OCI-LY3 (cell line): Measurements from ENCODE around the gene SSBP2.
"Not testable (repeated sequence)": the region's sequence is repeated elsewhere in the genome, so short reads cannot be mapped to it uniquely, and the experiment has no call there.

Experiments
- H2AFZ ChIP-seq: fragments of 200-600, 300-600 bp; shearing (Covaris generic); 2 replicates; pipeline ENCODE4 v1.6.0; 2014; ENCODE audit warnings: antibody characterized with exemption, low read depth, low read length
- H3K27ac ChIP-seq: fragments of 200-600, 300-600 bp; sonication (generic); 2 replicates; pipeline ENCODE4 v1.5.1; 2014; ENCODE audit warnings: mild to moderate bottlenecking, low read length, moderate library complexity, mixed read lengths
- H3K27me3 ChIP-seq: fragments of 200-600, 300-600 bp; sonication (generic); 2 replicates; pipeline ENCODE4 v1.6.1; 2014; ENCODE audit warnings: low read depth, low read length, mixed read lengths
- H3K36me3 ChIP-seq: fragments of 200-600, 300-600 bp; sonication (generic); replicated peaks from 2 replicates; pipeline ENCODE3; 2014; ENCODE audit warnings: low read depth, low read length, mixed read lengths
- H3K4me1 ChIP-seq: fragments of 300-600, 200-600 bp; sonication (generic); 2 replicates; pipeline ENCODE4 v1.6.1; 2014; ENCODE audit warnings: low read length, mixed read lengths
- H3K4me2 ChIP-seq: fragments of 200-600, 300-600 bp; sonication (generic); 2 replicates; pipeline ENCODE4 v1.6.1; 2014; ENCODE audit warnings: low read length, mixed read lengths
- H3K4me3 ChIP-seq: fragments of 300-600, 200-600 bp; sonication (generic); 2 replicates; pipeline ENCODE4 v1.5.1; 2014; ENCODE audit warnings: antibody characterized with exemption, mild to moderate bottlenecking, low read length, moderate library complexity
- H3K79me2 ChIP-seq: fragments of 300-600, 200-600 bp; shearing (Covaris generic); 2 replicates; pipeline ENCODE4 v1.6.1; 2014; ENCODE audit warnings: mild to moderate bottlenecking, low read length, mixed read lengths
- H3K9ac ChIP-seq: fragments of 300-600, 200-600 bp; shearing (Covaris generic); 2 replicates; pipeline ENCODE4 v1.6.0; 2014; ENCODE audit warnings: mild to moderate bottlenecking, low read length, moderate library complexity
- H3K9me3 ChIP-seq: fragments of 200-600, 300-600 bp; shearing (Covaris generic); 2 replicates; pipeline ENCODE4 v1.6.1; 2014; ENCODE audit warnings: low read length, mixed read lengths; ENCODE audit not compliant: insufficient read depth
- H4K20me1 ChIP-seq: fragments of 200-600, 300-600 bp; sonication (generic); 2 replicates; pipeline ENCODE4 v1.6.1; 2016; ENCODE audit warnings: low read length, mixed read lengths; ENCODE audit not compliant: insufficient read depth
- CTCF ChIP-seq: fragments of 200-600, 300-600 bp; sonication (generic); IDR thresholded peaks from 2 replicates; pipeline ENCODE4 v1.5.1; 2014; ENCODE audit warnings: antibody characterized with exemption, low read length, low read depth
- EZH2phosphoT487 ChIP-seq: fragments of 200-600 bp; shearing (Covaris generic); IDR thresholded peaks from 2 replicates; pipeline ENCODE4 v1.6.1; 2018; ENCODE audit warnings: antibody characterized with exemption, mixed run types, low read depth

The SSBP2 gene

GRCh38 chr5:81408496-81408895 lies 342.4 kb downstream of the SSBP2 start:
- H3K27ac ChIP-seq, result no peak overlapping the region
- no peaks in the 10 kb centered on the region for H3K36me3 ChIP-seq
- H3K9me3 ChIP-seq, result no peaks in the 10 kb centered on the region
- no peaks in the 10 kb centered on the region for H3K79me2 ChIP-seq
- H3K27me3 ChIP-seq, result no peaks in the 10 kb centered on the region
- no peak overlapping the region for H3K4me2 ChIP-seq
- H3K9ac ChIP-seq, result no peak overlapping the region
- TF ChIP-seq EZH2phosphoT487, result no peak
- TF ChIP-seq CTCF, result no peak
- no peaks in the 10 kb centered on the region for H4K20me1 ChIP-seq
- no peaks in the 10 kb centered on the region for H3K4me1 ChIP-seq
- no peak overlapping the region for H3K4me3 ChIP-seq
- H2AFZ ChIP-seq, result no peak overlapping the region

- not testable (repeated sequence) for H3K9ac ChIP-seq, H3K27ac ChIP-seq, H3K4me1 ChIP-seq, H3K4me3 ChIP-seq, H3K9me3 ChIP-seq, H3K79me2 ChIP-seq, H3K36me3 ChIP-seq, H3K4me2 ChIP-seq, H4K20me1 ChIP-seq, H3K27me3 ChIP-seq, H2AFZ ChIP-seq
Measured at GRCh38 chr5:81407811-81408210, 343.1 kb downstream of the SSBP2 start.

GRCh38 chr5:81405126-81405891 lies 345.6 kb downstream of the SSBP2 start:
- Histone ChIP-seq H3K36me3 (no peaks in the 10 kb centered on the region), H3K27ac (no peak overlapping the region), H3K27me3 (no peaks in the 10 kb centered on the region), H3K4me3 (no peak overlapping the region), H3K9me3 (no peaks in the 10 kb centered on the region), H3K4me2 (no peak overlapping the region), H3K4me1 (no peaks in the 10 kb centered on the region), H3K79me2 (no peaks in the 10 kb centered on the region), H4K20me1 (no peaks in the 10 kb centered on the region), H2AFZ (no peak overlapping the region), H3K9ac (no peak overlapping the region)
- TF ChIP-seq CTCF (no peak), EZH2phosphoT487 (no peak)

- Histone ChIP-seq H3K4me3 (no peak overlapping the region), H4K20me1 (no peaks in the 10 kb centered on the region), H2AFZ (no peak overlapping the region), H3K9me3 (no peaks in the 10 kb centered on the region), H3K36me3 (no peaks in the 10 kb centered on the region), H3K9ac (no peak overlapping the region), H3K4me1 (no peaks in the 10 kb centered on the region), H3K79me2 (no peaks in the 10 kb centered on the region), H3K4me2 (no peak overlapping the region), H3K27me3 (no peaks in the 10 kb centered on the region), H3K27ac (no peak overlapping the region)
- TF ChIP-seq CTCF (no peak), EZH2phosphoT487 (no peak)
Measured at GRCh38 chr5:81402192-81402930, 348.5 kb downstream of the SSBP2 start.
